ENCODE data around the gene FCN1.
"Not testable (repeated sequence)": the region's sequence is repeated elsewhere in the genome, so short reads cannot be mapped to it uniquely, and the experiment has no call there.

The FCN1 gene

DNA sequence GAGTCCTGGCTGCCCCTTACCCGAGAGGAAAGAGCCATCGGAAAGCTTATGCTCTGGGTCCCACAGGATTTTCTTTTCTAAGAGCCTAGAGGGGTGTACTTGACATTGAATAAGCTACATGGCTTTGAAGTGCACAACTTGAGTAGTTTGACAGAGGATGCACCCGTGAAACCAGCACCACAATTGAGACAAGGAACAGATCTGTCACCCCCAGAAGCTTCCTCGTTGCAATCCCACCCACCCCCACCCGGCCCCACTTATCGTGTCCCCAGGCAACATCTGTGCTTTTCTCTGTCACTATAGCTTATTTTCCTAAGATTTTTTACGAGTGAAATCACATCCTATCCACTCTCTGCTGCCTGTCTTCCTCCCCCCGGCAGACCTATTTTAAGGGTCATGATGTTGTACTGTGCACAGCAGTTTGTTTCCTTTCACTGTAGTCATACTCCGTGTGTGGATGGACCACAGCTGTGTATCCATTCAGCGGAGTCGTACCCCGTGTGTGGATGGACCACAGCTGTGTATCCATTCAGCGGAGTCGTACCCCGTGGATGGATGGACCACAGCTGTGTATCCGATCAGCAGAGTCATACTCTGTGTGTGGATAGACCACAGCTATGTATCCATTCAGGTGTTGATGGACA, 45.9 kb downstream of the FCN1 start:
- DNase-seq (ENCODE audit: low read depth): no peak

DNA sequence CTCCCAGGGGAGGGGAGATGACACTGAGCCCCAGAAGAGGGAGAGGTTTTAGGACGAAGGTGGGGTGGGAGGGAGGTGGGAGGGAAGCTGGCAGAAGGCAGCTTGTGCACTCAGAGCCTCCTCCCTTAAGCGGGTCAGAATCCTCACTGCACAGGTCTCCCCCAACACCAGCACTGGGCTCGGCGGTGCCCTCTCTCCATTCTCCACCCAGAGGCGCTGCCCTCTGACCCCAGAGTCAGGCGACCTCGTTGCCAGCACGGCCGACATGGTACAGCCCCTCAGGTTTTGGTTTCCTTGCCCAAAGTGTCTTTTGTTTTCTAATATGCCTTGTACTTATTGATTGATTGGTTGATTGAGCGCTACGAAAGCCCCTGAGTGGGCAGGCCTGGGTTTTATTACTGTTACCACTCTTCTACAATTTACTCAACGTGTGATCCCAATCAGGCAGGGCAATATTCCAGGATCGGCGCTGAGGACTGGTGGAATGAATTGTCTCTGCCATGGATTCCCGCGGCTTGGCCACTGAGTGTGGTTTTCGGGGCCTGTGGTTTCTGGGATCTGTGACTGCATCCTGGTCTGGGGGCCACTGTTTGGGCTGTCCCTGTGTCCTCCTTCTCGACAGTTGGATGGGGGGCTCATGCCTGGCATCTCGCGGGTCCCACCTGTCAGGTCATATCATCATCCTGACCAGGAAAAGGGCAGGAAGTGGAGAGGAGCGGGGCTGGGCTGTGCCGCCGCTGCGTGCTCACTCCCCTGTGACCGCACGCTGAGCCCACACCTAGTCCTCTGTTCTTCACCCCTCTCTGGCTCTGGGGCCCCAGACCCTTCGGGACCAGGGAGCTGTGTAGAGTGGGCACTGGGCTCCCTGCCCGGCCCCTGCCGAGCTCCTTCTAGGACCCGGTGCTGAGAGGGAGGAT, 46.7 kb downstream of the FCN1 start:
- no peak for DNase-seq (ENCODE audit: low read depth)

DNA sequence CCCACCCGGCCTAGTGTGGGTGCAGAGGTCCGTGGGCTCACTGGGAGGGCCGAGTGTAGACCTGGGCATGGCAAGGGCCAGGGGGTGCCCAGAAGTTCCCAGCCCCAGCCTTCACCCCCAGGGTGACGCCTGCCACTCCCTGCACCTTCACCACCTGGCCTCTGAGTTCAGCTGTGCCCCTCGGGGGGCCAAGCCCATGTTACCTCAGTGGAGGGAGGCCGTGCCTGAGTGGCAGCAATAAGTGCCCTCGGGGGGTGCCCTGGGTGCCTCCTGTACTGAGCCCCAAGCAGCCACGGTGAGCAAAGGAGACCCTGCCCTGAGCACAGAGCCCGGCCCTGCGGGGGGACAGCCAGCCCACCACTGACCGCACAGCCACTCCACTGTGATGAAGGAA, 47.4 kb downstream of the FCN1 start:
- DNase-seq (ENCODE audit: low read depth): no peak

DNA sequence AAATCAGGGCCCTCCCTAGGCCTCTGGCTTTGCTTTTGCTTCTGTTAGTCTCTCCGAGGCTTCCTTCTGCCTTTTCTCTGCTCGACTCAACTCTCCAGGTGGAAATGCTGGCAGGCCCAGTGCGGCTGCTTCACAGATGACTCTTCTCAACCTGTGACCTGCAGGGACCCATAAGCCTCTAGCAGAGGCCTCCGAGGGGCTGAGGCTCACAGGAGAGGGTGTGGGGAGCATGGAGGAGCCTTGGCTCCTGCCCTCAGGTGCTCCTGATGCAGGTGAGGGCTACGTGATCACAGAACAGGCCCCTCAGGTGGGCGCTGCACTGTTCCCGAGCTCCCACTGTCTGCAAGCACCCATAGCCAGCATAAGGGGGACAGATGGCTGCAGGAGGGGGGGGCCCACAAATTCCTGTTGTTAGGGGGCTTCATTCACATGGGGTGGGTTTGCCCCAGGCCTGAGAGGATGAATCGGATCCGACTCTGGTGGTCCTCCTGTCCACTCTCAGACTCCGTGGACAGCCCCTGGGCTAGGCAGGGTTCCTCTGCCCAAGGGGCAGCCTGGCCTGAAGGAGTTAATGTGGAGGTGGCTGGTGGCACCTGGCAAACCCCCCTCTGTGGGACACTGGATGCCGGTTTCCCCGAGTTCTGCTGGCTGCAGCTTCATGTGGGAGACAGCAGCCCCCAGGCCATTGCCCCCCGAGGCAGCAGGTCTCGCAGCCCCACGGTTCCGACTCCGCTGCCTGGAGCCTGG, 48.0 kb downstream of the FCN1 start:
- DNase-seq (ENCODE audit: low read depth): no peak

DNA sequence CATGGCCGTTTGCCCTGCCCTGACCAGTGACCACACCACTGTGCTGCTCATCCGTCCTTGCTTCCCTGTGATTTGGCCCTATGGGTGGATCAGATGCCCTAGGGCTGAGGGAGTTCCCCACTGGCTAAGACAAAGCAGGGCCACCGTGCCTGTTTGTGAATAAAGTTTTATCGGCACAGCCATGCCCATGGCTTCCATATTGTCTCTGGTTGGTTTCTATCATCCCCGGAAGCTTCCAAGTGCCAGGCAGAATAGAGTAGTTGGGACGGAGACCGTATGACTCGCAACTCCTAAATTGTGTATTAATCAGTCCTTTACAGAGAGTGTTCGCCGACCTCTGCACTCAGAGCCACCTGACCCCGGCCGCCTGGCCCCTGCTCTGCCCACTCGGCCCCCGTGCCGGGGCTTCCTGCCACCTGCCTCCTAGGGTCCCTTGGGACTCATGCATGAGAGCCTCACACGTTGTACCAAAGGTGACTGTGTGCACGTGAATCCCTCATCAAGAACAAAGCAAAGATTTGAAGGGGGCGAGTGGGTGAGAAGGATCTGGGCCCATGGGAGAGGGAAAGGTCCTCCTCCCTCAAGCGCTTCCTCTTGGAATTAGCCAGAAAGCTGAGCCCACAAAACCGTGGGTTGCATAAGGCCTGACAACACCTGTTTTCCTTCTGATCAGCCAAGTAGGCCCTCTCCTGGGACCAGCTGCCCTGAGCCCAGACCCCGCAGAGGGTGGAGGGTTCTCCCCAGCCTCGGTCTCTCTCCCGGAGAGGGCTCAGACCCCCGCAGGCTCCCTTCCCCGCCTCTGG, 48.8 kb downstream of the FCN1 start:
- no peak for DNase-seq (ENCODE audit: low read depth)

DNA sequence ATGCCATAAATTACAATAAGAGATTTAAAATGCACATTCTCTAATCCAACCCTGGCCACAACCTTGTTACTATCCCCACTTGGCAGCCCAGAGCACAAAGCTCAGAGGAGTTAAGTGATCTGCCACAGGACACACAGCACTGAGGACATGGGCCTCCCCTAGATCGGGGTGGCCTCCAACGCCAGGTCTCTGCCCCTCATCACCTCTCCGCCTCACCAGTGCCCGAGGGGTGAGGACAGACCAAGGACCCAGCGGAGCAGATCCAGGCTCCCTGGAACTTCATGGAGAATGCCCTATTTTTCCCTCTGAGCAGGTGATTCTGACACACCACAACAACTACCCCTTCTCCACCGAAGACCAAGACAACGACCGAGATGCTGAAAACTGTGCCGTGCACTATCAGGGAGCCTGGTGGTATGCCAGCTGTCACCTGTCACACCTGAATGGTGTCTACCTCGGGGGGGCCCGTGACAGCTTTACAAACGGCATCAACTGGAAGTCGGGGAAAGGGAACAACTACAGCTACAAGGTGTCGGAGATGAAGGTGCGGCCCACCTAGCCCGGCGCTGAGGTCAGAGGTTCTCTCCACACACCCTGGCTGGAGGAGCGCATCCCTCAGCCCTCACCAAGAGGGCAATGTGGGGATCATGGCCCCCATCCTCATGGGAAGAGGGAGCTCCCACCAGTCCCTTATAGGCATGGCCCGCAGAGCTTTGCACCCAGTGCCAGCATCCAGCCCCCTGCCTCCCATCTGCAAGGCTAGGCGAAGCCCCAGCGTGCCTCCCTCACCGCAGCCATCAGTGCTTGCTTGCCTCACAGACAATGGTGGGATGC, 49.6 kb downstream of the FCN1 start:
- no peak for DNase-seq (ENCODE audit: low read depth)

DNA sequence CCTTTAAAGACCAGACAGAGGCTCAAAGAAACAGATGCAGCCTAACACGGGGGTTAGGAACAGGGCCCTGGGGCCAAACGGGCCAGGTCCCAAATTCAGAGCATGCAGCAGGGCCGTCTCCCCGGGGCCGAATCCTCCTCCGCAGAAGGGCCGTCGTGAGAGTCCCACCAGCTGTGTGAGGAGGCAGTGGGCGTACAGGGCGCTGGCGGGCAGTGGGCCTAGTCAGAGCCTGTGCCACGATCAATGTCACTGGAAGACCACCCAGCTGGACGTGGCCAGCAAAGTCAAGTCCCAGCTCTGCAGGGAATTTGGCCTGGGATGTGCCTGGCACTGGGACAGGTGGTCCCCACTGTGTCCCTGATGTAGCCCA, 52.9 kb downstream of the FCN1 start:
- no peak for DNase-seq (ENCODE audit: low read depth)

DNA sequence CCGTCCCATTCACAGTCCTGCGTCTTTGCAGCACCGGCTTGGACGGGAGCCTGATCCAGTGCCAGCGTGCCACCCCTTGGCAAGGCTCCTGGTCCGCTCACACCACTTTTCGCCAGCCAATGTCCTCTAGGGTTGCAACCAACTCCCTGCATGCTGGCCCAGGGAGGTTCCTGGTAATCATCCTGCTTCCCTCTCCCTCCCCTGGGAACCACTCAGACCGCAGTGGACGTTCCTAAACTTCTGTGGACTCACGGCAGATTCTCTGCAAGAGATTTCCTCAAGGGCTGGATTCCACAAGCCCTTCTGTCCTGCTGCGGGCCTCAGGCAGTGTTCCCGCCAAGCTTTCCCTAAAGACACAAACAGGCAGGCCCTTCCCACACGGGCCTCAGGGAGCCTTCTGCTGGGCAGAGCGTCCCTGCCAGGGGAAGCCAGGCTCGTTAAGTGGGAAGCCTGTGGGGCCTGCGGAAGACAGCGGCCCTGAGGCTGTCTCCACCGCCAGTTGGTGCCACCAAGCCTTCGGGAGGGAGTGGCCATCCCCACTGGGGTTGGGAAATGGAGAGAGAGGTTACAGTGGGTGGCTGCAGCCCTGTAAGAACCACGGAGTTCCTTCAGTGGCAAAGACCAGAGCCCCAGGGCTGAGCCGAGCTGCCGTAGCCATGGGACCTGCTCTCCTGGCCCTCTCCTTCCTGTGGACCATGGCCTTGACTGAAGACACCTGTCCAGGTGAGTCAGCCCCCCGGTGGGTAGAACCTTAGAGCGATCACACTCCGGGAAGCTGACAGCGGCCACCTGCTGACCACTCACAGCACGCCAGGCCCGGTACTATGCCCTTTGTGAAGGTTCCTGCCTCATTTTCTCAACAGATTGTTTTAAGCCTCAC, 53.5 kb downstream of the FCN1 start:
- DNase-seq (ENCODE audit: low read depth): no peak

DNA sequence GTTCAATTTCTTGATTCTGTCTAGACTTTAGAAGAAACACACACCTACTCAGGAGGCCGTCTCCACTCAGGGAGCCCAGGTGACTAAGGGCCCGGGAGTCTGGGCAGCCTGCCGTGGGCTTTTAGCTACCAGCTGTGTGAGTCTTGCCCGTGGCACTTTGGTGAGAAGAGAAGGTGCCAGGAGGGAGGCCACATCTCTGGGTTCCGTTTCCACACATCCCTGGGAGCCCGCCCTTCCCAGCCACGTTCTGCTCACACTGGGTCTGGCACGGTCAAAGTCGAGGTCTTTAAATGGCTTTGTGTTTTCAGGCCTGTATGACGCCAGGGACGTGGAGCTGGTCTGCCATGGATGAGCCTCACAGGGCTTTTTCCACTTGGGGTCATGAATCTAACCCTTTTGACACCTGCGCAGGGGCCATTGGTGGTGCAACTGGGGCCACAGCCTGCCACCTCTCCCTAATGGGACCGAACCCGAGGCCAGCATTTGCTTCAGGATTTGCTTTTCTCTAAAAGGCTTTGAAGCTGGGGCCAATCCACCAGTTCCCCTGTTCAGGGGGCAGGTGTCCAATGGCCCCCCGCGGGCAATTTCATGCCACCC, 54.3 kb downstream of the FCN1 start:
- DNase-seq (ENCODE audit: low read depth): no peak

DNA sequence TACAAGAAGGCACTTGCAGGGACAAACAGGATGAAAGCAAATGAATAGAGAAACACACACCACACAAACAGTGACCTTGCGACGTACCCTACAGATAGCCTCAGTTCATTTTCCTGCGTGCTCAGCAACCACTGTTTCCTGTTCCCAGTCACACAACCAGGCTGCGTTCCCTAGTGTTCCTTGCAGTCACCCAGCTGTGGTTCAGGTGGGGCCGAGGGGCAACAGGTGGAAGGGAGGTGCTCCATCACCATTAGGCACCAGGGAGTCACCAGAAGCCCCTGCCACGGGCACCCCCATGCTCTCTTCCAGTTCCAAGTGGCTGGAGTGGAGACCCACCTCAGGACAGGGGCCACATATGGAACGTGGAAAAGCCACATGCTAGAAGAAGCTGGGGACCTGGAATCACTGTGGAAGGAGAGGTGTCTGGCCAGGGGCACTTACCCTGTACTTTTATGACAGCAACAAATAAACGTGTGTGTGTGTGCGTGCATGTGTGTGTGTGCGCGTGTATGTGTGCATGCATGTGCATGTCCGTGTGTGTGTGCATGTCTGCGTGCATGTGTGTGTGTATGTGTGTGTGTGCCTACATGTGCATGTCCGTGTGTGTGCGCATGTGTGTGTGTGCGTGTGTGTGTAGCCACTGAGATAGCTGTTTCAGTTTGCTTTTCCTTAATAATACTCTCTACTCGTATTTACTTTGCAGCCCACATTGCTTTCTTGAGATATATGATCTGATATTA, 55.9 kb downstream of the FCN1 start:
- DNase-seq (ENCODE audit: low read depth): no peak

DNA sequence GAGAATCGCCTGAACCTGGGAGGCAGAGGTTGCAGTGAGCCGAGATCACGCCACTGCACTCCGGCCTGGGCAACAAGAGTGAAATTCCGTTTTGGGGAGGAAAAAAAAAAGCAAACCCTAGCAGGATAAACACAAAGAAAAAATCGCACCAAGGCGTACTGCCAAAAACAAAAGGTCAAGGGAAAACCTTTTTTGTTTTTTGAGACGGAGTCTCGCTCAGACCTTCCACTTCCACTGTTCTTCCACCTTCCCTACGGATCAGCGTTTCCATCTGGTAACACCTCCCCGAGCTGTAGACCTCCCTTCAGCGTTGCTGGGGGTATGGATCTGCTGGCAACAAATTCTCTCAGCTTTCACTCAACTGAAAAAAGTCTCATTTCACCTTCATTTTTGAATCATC, 57.2 kb downstream of the FCN1 start:
- DNase-seq (ENCODE audit: low read depth): no peak

DNA sequence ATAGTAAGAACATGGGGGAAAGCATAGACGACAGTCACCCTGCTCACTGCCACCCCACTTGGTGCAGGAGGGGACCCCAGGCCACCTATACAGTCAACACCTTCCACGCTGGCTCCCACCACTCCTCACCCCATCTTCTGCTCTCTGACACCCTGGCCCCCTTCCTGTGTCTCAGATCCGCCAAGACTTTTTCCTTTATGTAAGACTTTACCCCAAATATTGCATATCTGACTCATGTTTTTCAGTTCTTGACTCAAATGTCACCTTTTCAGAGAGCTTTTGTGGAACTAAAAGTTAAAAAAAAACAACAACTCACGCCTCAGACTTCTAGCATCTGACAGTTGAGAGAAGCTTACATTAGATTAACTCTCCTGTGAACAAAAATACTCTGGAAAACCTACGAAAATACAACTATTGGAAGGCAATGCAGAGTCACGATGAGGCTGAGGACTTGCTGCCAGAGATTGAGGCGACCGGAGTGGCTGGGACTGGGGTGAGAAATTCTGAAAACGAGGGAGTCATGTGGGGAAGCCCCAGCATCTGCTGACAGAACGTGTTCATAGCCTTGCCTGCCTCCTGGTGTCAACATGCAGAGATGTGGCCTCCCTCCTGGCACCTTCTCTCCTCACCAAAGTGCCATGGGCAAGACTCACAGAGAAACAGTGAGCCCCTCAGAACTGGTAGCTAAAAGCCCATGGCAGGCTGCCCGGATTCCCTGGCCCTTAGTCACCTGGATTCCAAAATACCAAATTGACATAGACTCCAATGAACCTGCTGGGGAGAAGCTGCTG, 59.5 kb downstream of the FCN1 start:
- DNase-seq (ENCODE audit: low read depth): peak; percentile 8

DNA sequence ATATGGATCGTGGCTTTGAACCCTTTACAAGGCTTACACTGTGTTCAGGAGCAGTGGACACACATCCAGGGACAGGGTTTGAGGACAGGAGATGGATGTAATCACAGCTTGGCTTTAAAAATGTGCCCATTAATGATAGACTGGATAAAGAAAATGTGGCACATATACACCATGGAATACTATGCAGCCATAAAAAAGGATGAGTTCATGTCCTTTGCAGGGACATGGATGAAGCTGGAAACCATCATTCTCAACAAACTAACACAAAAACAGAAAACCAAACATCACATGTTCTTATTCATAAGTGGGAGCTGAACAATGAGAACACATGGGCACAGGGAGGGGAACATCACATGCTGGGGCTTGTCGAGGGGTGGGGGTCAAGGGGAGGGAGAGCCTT, 60.3 kb downstream of the FCN1 start:
- DNase-seq (ENCODE audit: low read depth): not testable (repeated sequence)

DNA sequence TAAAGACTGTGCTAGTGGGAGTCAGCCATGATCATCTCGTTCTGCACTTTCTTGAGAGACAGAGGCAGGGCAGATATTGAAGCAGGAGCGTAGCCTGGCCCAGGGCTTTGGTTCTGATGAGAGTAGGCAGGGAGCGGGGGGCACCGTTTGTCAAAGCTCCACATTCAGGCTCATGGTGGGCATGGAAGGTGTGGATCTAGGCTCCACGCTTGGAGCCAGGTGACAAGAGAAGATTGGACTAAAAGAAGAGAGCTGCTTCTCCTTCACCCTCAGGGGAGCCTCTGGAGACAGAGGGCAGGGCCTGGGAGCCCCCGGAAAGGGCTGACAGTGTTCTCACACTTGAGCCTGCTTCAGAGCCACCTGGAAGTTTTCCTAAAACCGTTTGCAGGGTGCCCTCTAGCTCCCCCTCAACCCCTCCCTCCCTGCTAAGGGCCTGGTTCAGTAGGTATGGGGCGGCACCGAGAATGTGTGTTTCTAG, 61.8 kb downstream of the FCN1 start:
- DNase-seq (ENCODE audit: low read depth): no peak

Data from stimulated activated CD8-positive, alpha-beta memory T cell treated with anti-CD3 and anti-CD28 coated beads, Interleukin-4, amount 100 ng/mL, for 24 hours (primary cell).